Measurements from ENCODE around the gene CCK.
A peak's percentile ranks its signal among the peaks of the same experiment; 100 is the strongest.

The CCK gene

DNA sequence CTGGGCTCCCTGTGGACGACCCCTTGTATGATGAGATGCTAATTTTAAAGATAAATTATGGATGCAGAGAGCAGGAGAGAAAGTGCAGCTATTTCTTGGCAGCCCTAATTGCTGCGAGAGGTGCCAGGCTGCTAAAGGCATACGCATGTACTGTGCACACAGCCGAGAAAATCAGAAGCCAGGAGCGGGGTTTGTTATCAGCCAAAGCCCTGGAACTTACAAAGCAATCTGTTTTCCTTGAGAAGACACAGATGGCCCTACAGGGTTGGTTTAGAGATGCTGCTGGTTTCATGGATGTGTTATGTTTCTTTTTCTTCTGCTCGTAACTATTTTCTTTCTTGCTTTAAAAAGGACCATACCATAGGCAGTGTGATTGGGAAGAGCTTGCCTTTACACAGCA lies 11.7 kb upstream of the CCK start:
- H3K9me3 ChIP-seq (replicated peaks; ENCODE audit: insufficient read depth, low read length) = no peaks in the 10 kb centered on the region
- no peaks in the 10 kb centered on the region for H3K36me3 ChIP-seq (replicated peaks; ENCODE audit: insufficient read depth, low read length)
- H3K4me1 ChIP-seq (ENCODE audit: low read length) = peaks cover 8% of the 10 kb centered on the region; the same call in 1 of the 2 replicates
- H3K9me2 ChIP-seq (replicated peaks; ENCODE audit: insufficient read depth, low read length) = no peaks in the 10 kb centered on the region
- H3K4me2 ChIP-seq (ENCODE audit: low read depth, low read length) = no peak overlapping the region
- H2AFZ ChIP-seq (ENCODE audit: low read length) = no peak overlapping the region
- H3K79me2 ChIP-seq (ENCODE audit: low read length) = no peaks in the 10 kb centered on the region
- no peak overlapping the region for H3K4me3 ChIP-seq (ENCODE audit: low read length)
- no peak for DNase-seq
- no peak overlapping the region for H3K9ac ChIP-seq (ENCODE audit: low read length)
- H4K20me1 ChIP-seq (ENCODE audit: insufficient read depth, low read length) = no peaks in the 10 kb centered on the region
- H3K27ac ChIP-seq (ENCODE audit: low read length) = no peak overlapping the region
- 0 out of 2 replicates have a peak, but pooled peaks cover 4% of the 10 kb centered on the region for H3F3A ChIP-seq (ENCODE audit: insufficient read depth, low read length)
- TF ChIP-seq, protein P1, sequence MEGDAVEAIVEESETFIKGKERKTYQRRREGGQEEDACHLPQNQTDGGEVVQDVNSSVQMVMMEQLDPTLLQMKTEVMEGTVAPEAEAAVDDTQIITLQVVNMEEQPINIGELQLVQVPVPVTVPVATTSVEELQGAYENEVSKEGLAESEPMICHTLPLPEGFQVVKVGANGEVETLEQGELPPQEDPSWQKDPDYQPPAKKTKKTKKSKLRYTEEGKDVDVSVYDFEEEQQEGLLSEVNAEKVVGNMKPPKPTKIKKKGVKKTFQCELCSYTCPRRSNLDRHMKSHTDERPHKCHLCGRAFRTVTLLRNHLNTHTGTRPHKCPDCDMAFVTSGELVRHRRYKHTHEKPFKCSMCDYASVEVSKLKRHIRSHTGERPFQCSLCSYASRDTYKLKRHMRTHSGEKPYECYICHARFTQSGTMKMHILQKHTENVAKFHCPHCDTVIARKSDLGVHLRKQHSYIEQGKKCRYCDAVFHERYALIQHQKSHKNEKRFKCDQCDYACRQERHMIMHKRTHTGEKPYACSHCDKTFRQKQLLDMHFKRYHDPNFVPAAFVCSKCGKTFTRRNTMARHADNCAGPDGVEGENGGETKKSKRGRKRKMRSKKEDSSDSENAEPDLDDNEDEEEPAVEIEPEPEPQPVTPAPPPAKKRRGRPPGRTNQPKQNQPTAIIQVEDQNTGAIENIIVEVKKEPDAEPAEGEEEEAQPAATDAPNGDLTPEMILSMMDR (IDR thresholded peaks at IDR 0.05; ENCODE audit: low read length) = no peak
- TF ChIP-seq EZH2 (optimal IDR thresholded peaks at IDR 0.05; ENCODE audit: low read depth, low read length) (no peak), EZH2phosphoT487 (IDR thresholded peaks at IDR 0.05; ENCODE audit: low read length) (no peak)
- H3K27me3 ChIP-seq (replicated peaks; ENCODE audit: insufficient read depth, low read length) = no peaks in the 10 kb centered on the region

DNA sequence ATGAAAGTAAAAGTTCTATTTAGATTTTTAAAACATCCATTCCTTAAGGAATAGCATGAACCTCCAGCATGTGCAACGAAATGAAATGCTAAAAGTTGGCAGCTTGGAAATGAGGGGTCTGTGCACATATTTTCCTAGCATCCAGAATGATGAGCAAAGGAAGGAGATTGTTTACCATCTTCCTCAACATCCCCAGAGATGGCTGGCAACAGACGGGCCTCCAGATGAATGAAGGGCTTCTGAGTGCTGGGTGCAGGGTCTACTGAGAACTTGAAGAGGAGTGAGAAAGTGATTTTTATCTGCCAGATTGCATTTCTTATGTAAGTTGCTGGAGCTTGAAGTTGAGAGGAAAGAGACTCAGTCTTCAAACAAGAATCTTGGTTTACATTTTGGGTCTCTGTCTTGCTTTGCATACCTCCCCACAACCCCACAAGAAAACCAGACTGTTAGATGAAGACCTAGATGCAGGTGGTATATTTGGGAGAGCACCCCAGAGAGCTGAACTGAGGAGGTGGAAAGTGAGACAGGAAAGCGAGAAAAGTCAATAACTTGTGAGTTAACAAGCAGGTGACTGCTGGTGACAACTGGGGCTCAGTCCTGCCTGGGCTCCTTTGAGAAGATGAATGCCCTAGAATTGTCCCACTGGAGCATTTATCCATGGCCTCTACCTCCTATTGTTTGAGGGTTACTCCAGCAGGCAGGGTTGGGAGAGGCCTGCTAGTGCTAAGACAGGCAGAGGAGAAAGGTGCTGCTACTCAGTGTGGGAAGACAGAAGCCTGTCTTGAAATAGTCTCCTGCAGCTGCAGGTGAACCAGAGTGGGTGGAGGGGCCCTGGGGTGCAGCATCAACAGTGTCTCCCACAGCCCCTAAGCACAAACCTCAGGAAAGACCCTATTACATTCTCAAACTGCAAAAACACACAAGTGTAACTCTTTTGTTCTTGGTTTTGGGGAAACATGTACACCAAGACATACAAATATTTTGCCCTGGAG lies 10.5 kb upstream of the CCK start:
- H3K4me3 ChIP-seq (ENCODE audit: low read length) = no peak overlapping the region
- DNase-seq = no peak
- TF ChIP-seq, protein P1 (IDR thresholded peaks at IDR 0.05; ENCODE audit: low read length) = no peak
- TF ChIP-seq EZH2 (optimal IDR thresholded peaks at IDR 0.05; ENCODE audit: low read depth, low read length) = no peak
- TF ChIP-seq EZH2phosphoT487 (IDR thresholded peaks at IDR 0.05; ENCODE audit: low read length) = no peak
- no peaks in the 10 kb centered on the region for H3K36me3 ChIP-seq (replicated peaks; ENCODE audit: insufficient read depth, low read length)
- no peak overlapping the region for H2AFZ ChIP-seq (ENCODE audit: low read length)
- no peaks in the 10 kb centered on the region for H3K9me2 ChIP-seq (replicated peaks; ENCODE audit: insufficient read depth, low read length)
- no peaks in the 10 kb centered on the region for H3K9me3 ChIP-seq (replicated peaks; ENCODE audit: insufficient read depth, low read length)
- peaks cover 8% of the 10 kb centered on the region; the same call in 1 of the 2 replicates for H3K4me1 ChIP-seq (ENCODE audit: low read length)
- 0 out of 2 replicates have a peak, but pooled peaks cover 4% of the 10 kb centered on the region for H3F3A ChIP-seq (ENCODE audit: insufficient read depth, low read length)
- no peak overlapping the region for H3K9ac ChIP-seq (ENCODE audit: low read length)
- H4K20me1 ChIP-seq (ENCODE audit: insufficient read depth, low read length) = no peaks in the 10 kb centered on the region
- H3K27me3 ChIP-seq (replicated peaks; ENCODE audit: insufficient read depth, low read length) = no peaks in the 10 kb centered on the region
- no peak overlapping the region for H3K27ac ChIP-seq (ENCODE audit: low read length)
- no peaks in the 10 kb centered on the region for H3K79me2 ChIP-seq (ENCODE audit: low read length)
- peak overlapping the region; percentile 6; the same call in 1 of the 2 replicates for H3K4me2 ChIP-seq (ENCODE audit: low read depth, low read length)

DNA sequence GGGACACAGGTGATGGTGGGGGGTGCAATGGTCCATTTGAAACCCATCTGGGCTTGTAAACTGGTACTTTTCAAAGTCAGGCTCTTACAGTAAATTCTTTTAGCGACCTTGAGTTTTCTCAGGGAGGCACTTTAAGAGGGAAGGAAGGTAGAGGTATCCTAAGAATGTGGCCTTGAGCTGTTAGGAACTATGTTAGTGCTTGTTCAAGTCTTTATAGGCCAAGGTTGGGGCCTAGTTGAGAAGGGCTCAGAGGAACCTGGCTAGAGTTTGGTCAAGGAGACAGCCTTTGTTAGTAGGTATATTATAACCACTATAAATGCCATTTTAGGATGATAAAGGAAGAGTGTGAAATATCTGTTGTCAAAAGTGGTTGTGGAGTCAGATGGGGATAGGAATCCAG lies 9.2 kb upstream of the CCK start:
- Histone ChIP-seq H3K79me2 (ENCODE audit: low read length) (no peaks in the 10 kb centered on the region), H3K36me3 (replicated peaks; ENCODE audit: insufficient read depth, low read length) (no peaks in the 10 kb centered on the region), H2AFZ (ENCODE audit: low read length) (no peak overlapping the region), H3K4me3 (ENCODE audit: low read length) (no peak overlapping the region), H3K4me1 (ENCODE audit: low read length) (peaks cover 8% of the 10 kb centered on the region; the same call in 1 of the 2 replicates), H3K27ac (ENCODE audit: low read length) (no peak overlapping the region), H4K20me1 (ENCODE audit: insufficient read depth, low read length) (no peaks in the 10 kb centered on the region), H3K9me2 (replicated peaks; ENCODE audit: insufficient read depth, low read length) (no peaks in the 10 kb centered on the region), H3K4me2 (ENCODE audit: low read depth, low read length) (no peak overlapping the region), H3K27me3 (replicated peaks; ENCODE audit: insufficient read depth, low read length) (no peaks in the 10 kb centered on the region), H3F3A (ENCODE audit: insufficient read depth, low read length) (0 out of 2 replicates have a peak, but pooled peaks cover 4% of the 10 kb centered on the region), H3K9me3 (replicated peaks; ENCODE audit: insufficient read depth, low read length) (no peaks in the 10 kb centered on the region), H3K9ac (ENCODE audit: low read length) (no peak overlapping the region)
- TF ChIP-seq EZH2 (optimal IDR thresholded peaks at IDR 0.05; ENCODE audit: low read depth, low read length) (no peak), EZH2phosphoT487 (IDR thresholded peaks at IDR 0.05; ENCODE audit: low read length) (no peak)
- TF ChIP-seq, protein P1 (IDR thresholded peaks at IDR 0.05; ENCODE audit: low read length) = no peak
- no peak for DNase-seq
